Measurements from ENCODE around the gene UBTD1.

Gene UBTD1

DNA sequence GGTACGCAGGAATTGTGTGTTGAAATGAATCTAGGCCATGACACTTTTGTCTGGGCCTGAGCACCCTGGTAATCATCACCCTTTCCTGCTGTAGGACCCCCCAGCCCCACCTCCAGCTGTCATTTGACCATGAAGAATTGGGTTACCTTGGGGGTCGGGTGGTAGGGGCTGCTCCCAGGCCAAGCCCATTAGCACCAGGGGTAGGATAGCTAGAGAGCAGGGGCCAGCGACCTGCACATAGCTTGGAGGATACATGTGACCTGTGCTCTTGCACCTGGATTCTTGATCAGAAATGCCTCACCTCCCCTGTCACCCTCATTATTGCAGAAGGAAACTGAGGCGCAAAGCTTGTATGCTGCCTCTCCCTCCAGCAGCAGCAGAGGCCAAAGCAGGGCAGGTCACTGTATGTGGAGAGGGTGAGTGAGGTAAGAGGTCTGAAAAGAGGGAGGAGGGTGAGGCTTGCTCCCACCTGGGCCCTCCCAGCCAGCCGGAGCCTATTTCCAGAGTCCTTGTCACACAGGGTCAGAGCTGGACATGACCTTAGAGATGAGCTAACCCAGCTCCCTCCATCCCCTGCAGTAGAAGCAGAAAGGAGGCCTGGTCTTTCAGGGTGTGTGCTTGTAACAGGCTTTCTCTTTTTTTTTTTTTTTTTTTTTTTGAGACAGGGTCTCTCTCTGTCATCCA lies 38.6 kb downstream of the UBTD1 start:
- CTCF ChIA-PET: interaction anchor here (0.8 kb wide), 1 partner anchor 126 kb away, joined by 4 read pairs; no protein-coding TSS in a partner anchor
- TF ChIP-seq, protein P1, sequence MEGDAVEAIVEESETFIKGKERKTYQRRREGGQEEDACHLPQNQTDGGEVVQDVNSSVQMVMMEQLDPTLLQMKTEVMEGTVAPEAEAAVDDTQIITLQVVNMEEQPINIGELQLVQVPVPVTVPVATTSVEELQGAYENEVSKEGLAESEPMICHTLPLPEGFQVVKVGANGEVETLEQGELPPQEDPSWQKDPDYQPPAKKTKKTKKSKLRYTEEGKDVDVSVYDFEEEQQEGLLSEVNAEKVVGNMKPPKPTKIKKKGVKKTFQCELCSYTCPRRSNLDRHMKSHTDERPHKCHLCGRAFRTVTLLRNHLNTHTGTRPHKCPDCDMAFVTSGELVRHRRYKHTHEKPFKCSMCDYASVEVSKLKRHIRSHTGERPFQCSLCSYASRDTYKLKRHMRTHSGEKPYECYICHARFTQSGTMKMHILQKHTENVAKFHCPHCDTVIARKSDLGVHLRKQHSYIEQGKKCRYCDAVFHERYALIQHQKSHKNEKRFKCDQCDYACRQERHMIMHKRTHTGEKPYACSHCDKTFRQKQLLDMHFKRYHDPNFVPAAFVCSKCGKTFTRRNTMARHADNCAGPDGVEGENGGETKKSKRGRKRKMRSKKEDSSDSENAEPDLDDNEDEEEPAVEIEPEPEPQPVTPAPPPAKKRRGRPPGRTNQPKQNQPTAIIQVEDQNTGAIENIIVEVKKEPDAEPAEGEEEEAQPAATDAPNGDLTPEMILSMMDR (conservative IDR thresholded peaks at IDR 0.05; ENCODE audit: low read depth): no peak
- POLR2A ChIA-PET (ENCODE audit: low non-redundant PET): interaction anchor here (0.7 kb wide), 1 partner anchor 40 kb away, joined by 3 read pairs; no protein-coding TSS in a partner anchor
- peak overlapping the region; percentile 17; the same call in 1 of the 2 replicates for H3K27ac ChIP-seq
- no peak for DNase-seq (ENCODE audit: low spot score)

DNA sequence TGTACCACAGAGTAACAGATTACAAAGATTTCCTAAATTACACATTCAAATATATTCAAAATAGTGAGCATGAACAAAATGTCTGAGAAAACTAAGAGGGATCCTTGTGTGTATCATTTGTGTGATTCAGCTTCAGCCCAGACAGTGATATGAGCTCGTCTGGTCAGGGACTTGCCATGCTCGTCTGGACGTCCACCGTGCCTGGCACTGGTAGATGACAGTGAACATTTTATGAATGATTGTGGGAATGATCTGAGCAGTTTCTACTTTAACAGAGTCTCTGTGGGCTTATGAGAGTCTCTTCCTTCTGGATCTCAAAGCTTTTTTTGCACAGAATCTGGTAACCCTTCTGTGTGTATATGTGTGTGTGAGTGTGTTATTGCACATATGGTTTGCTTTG lies 39.7 kb downstream of the UBTD1 start:
- DNase-seq (ENCODE audit: low spot score): no peak
- CTCF ChIA-PET: interaction anchor here (0.6 to 0.8 kb wide), 2 partner anchors 16 to 70 kb away, joined by 3 to 6 read pairs; no protein-coding TSS in a partner anchor
- POLR2A ChIA-PET (ENCODE audit: low non-redundant PET): interaction anchor here (0.7 kb wide), 1 partner anchor 41 kb away, joined by 3 read pairs; no protein-coding TSS in a partner anchor
- TF ChIP-seq, protein P1 (conservative IDR thresholded peaks at IDR 0.05; ENCODE audit: low read depth): no peak
- peak overlapping the region; percentile 98 for H3K27ac ChIP-seq

GRCh38 chr10:97538839-97539238 lies 40.1 kb downstream of the UBTD1 start:
- POLR2A ChIA-PET (ENCODE audit: low non-redundant PET): interaction anchor here (0.6 kb wide), 1 partner anchor 40 kb away, joined by 6 read pairs; the partner anchor contains the start of gene UBTD1
- CTCF ChIA-PET: interaction anchor here (0.6 to 0.9 kb wide), 3 partner anchors 15 to 74 kb away, joined by 3 to 6 read pairs (median 3); no protein-coding TSS in a partner anchor
- no peak for DNase-seq (ENCODE audit: low spot score)
- TF ChIP-seq, protein P1 (conservative IDR thresholded peaks at IDR 0.05; ENCODE audit: low read depth): no peak
- H3K27ac ChIP-seq: peak overlapping the region; percentile 98

DNA sequence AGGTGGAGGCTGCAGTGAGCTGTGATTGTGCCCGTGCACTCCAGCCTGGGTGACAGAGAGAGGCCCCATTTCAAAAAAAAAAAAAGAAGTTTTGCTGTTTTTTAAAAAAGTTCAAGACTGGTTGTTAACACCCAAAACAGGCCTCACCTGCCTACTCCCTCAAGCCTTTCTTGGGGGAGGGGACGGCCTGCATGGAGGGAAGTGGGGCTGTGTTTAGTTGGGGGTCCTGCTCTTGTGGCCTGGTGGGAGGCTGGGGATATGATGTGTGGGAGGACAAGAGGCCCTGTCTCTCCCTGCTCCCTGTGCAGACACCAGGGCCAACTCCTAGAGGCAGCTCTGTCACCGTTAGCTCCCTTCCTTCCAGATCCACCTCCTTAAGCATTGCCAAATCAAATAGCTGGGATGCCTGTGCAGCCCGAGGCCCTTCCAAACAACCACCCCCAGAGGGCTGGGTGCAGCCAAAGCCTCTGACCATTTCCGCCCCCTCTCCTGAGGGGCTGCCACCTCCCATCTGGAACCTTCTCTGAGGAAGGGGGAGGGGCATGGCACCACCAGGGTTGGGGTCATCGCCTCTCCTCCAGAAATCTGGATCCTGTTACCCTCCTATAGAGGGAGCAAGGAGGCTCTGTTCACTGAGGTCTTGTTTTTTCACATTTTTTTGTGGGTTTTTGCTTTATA lies 40.9 kb downstream of the UBTD1 start:
- CTCF ChIA-PET: interaction anchor here (0.5 to 1.3 kb wide), 6 partner anchors 14 to 188 kb away, joined by 3 to 4 read pairs (median 3); no protein-coding TSS in a partner anchor
- peak overlapping the region; percentile 98 for H3K27ac ChIP-seq
- TF ChIP-seq, protein P1 (conservative IDR thresholded peaks at IDR 0.05; ENCODE audit: low read depth): no peak
- POLR2A ChIA-PET (ENCODE audit: low non-redundant PET): interaction anchor here (0.6 kb wide), 1 partner anchor 41 kb away, joined by 6 read pairs; the partner anchor contains the start of gene UBTD1
- no peak for DNase-seq (ENCODE audit: low spot score)

GRCh38 chr10:97540669-97541500 lies 42.2 kb downstream of the UBTD1 start:
- DNase-seq (ENCODE audit: low spot score): no peak
- POLR2A ChIA-PET (ENCODE audit: low non-redundant PET): interaction anchor here (0.6 kb wide), 1 partner anchor 1298 kb away, joined by 4 read pairs; no protein-coding TSS in a partner anchor

More at GRCh38 chr10:97540669-97541500, 42.2 kb downstream of the UBTD1 start:
- TF ChIP-seq, protein P1 (conservative IDR thresholded peaks at IDR 0.05; ENCODE audit: low read depth): no peak
- H3K27ac ChIP-seq: peak overlapping the region; percentile 98
- CTCF ChIA-PET: interaction anchor here (0.5 to 1.3 kb wide), 4 partner anchors 11 to 77 kb away, joined by 3 to 9 read pairs (median 4); no protein-coding TSS in a partner anchor
